ENCODE data around the gene NACC2.

The NACC2 gene

DNA sequence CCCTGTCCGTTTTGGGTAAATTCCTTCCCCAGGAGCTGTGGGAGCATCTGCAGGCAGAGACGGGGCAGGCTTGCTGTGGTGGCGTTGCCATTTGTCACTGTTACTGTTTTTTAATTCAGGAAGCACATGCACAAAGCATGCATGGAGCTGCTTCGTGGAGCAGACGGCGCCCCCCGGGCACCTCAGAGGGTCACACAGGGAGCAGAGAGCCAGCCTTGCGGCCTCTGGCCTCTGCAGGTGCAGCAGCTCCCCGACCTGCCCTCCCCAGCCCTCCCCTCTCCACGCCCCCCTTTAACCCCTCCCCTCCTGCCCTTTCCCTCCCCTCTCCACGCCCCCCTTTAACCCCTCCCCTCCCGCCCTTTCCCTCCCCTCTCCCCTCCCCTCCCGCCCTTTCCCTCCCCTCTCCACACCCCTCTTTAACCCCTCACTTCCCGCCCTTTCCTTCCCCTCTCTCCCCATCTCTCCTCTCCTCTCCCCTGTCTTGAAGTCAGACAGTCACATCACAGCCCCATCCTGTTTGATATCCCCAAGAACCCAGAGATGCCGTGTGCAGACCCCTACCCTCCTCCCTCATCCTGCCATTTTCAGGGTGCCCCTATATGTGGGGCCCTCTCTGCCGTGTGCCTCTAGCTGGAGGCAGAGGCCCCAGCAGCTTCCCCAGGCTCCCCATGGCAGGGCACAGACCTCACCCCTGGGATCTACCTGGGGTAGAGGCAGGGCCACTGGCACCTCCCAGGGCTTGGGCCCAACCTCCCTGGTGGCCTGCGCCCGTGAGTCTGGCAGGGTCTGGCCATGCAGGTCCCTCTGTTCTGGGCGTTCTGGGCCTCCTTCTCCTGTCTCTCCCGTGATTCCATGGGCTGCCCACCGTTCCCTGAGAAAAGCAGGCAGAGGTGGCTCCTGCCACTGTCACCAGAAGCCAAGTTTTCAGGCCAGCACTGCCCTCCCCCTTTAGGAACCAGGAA, 104.3 kb downstream of the NACC2 start:
- peak; percentile 22 for DNase-seq

DNA sequence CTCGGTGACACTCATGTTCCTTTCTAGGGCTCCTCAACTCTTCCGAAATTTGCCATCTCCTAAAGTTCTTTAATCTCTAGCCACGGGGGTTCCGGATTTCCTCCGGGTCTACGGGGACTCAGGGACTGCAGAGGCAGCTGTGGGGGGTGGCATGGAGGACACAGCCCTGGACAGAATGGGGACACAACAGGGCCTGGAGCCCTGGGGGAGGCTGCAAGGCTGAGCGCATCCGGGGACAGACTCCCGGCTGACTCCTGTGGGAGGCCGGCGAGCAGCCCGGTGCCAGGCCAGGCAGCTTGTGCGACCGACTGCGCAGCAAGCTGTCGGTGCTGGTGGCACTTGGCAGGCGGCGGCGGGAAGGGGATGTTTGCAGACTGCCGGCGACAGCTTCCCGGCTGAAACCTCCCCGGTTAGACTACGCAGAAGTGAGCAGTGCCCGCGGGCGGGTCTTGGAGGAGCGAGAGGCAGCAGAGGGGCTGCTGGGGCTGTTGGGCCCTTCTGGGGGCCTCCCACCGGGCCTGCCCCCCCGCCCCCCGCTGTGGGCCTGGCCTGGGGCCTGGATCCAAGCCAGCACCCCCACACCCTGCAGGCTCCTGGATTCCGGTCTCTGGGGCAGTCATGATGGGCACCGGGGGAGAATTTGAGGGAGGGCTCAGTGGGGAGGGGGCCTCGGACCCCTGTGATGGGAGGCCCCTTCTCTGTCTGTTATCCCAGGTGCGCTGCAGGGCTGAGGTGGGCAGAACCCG, 105.2 kb downstream of the NACC2 start:
- peak; percentile 23 for DNase-seq

DNA sequence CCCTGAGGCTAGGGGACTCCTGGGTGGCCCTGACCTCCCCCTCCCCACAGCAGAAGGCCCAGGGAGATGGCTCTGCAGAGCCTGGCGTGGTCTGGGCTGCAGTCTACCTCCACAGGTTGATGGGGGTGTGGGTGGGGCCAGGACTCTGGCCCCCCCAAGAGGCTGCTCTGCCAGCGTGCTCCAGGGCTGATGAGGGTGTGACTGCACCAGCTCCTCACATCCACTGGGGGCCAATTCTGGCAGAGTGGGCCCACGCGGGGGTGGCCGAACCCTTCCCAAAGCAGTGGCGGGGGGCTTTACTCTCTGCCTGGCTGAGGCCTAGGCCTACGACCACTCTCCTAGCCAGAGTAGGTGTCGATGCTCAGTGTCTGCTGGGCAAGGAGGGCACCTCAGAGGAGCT, 105.9 kb downstream of the NACC2 start:
- DNase-seq = no peak

DNA sequence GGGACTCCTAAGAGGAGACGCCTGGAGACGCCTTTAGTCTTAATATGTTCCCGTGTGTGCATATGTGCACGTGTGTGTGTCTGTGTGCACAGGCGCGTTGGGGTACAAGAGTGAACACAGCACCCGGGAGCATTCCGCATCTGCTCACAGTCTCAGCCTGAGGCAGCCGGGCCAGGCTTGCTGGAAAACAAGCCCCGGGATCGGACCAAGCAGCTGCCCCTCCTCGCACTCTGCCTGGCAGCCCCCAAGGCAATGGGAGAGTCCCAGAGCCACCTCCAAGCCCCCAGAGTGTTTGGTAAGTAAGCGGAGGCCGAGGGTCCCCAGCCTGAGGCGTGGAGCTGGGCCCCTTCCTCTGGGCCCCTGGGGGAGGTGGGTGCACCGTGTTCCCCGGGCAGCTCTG, 106.6 kb downstream of the NACC2 start:
- no peak for DNase-seq

DNA sequence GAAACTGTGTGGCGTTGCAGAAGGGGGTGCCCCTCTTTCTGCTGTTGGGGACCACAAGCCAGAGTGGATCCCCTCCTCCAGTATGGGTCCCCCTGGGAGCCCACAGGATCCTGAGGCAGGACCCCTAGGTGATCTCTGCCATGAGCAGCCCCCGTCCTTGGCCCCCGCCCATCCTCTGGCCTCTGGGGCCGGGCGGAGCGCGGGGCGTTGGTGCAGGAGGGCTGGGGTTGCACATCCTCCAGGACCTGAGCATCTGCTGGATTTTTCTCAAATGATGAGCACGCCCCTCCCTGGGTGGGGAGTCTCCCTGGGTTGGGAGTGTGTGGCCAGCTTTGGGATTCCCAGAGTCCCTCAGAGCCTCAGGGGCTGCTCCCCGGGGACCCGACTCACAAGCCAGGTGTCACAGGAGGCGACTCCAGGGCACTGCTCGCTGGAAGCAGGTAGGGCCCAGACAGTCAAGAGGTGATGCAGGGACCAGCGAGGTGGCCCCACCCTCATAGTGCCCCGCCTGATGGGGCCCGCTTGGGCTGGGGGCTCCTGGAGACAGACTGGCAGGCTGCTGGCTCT, 107.2 kb downstream of the NACC2 start:
- DNase-seq = no peak

DNA sequence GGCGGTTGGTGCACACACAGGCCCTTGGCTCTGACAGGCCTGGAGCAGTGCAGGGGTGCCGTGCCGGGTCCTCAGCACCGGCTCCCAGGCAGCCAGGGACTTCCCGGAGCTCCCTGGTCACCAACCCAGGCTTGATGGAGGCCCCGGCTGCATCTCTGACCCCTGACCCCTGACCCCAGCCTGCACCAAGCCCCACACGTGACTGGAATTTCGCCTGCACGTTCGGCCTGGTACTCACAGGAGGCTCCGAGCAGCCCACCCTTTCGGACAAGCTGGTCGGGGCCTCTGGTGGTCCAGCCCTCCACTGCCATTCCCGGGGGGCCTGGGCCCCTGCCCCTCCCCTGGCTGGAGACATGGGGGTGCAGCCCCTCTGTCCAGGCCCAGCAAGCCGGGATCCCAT, 108.5 kb downstream of the NACC2 start:
- no peak for DNase-seq

DNA sequence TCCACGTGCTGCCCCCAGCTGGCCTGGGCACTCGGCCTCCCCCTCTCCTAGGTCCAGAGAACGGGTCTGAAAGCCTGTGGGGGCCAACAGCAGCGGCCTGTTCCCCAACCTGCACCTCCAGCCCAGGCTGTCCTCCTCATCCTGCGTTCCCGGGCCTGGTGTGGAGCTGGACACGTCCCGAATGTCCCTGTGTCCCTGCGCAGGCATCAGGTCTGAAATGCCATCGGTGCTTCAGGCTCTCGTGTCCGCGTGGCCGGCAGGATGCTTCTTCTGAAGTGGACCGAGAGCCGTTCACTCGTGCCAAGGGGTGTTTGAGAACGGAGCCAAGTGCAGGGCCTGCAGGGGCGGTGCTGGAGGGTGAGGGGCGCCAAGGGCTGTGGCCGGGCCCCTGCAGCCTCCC, 109.2 kb downstream of the NACC2 start:
- no peak for DNase-seq

DNA sequence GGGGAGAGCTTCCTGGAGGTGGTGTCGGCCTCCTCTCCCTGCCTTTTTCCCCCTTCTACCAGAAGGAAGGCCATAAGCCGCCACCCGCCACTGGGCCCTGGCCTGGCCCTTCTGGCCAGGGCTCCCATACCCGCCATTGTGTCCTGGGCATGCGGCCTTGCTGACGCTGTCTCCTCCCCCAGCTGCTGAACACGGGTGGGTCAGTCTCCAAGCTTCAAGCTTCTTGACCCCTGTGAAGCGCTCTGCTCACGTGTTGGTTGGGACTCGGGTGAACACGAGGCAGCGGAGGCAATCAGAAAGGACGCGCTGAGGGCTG, 109.7 kb downstream of the NACC2 start:
- DNase-seq = no peak

DNA sequence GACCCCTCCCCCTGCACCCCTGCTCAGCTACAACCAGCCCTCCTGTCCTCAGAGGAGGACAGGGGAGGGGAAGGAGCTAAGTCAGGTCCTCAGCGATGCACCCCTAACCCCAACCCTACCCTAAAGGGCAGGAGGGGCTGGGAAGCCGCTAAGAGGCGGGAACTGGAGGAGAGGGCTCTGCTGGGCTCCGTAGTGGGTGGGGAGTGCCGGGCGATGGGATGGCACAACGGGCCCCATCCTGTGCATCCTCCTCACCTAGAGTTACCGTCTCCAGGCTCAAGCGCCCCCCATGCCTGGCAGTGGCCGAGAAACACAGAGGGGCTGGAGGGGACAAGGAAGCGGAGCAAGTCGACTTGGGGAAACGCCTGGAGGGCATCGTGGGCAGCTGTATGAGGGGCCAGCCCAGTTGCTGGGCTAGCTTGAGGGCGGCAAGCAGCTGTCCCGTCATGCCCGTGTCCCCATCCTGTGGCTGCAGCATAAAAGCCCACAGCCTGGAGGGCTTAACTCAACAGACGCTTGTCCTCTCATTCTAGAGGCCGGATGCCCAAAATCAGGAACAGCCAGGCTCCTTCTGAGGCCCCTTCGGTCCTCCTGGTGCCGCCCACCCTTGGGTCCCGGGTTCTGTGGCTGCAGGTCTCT, 110.9 kb downstream of the NACC2 start:
- no peak for DNase-seq

DNA sequence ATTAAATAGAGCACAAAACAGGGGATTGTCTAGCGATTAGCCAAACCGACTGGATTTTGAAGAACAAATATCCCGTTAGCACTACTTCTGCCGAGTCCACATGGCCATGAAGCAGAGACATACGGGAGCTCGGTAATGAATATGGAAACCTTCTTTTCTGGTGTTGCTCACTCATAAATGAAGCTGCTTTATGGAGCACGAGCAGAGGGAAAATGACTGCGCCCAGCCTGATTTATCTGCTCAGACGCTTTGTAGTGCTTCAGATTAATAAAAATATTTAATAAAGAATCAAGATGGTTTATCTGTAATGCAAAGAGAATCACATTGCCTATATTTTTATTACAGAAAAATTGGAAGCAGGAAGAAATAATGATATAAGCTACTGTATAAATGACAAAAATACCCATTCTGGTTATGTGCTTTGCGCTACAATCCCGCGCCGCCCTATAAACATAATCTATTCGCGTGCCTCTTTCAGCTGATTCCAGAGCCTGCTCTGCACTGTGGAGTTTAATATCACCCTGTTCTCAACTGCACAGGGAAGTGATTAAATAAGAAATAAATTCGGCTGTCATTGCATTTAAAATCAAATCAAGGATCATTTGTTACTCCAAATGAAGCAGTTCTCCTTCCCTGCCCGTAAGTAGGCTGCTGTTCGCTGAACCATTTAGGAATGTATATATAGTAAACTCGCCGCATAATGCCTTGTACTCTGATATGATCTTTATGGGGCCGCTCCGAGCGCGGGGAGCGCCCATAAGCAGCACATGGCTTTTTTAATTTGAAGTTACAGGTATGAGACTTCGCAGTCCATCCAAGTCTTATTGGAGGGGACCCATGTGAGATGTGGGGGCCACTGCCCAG, 111.6 kb downstream of the NACC2 start:
- no peak for DNase-seq

DNA sequence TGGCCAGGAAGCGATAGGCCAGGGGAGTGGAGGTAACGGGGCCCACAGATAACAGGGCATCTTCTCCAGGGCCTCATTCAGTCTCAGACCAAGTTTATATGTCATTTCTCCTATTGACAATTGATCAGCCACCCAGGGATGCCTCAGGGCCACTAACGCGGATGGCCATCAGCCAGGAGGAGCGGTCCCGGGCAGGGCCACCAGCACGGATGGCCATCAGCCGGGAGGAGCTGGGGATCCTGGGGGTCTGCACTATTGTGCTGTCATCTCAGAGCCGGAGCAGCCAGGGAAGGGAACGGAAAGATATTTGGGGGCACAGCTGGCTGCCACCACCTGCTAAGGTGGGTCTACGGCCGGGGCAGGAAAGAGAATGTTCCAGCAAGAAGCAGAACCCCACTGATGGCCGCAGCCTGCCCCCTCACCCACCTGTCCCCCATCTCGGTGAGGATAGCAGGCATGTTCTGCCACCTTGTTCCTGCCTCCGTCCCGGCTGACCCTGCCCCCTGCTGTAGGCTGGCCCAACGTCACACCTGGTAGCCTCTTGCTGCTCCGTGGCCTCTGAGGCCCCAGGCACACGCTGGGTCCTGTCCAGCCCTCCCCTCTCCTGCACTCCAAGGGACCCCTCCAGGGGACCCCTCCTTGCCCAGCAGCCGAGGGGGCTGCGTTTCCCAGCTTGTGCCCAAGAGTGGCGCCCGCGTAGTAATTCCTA, 112.4 kb downstream of the NACC2 start:
- DNase-seq = no peak

DNA sequence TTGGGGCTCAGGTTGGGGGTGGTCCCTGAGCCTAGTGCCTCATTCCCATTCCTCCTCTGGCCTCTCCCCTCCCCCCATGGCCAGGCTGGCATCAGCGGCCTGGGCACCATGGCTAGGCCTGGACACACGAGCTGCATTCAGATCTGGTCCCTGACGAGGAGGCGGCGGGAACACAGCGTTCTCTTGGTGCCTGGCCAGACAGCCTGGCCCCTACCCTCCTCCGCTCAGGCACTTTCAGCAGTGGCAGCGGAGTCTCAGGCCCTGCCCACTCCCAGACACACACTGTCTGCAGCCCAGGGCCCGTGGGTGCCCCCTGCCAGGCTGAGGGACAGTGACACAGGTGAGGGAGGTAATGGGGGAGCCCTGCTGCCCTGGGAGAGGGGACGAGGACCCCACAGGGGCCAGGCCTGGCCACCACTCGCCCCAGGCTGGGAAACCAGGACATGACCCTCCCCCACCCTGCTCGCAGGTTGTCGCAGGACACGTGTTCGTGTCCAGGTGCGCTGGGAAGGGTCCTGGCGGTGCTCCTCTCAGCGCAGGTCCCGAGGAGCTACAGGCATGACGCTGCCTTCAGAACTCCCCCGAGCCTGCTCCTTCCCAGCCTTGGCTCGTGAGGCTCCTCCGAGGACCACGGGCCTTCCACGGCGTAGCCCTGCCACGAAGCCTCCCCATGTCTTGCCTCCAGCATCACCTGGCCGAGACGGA, 114.0 kb downstream of the NACC2 start:
- DNase-seq = no peak

DNA sequence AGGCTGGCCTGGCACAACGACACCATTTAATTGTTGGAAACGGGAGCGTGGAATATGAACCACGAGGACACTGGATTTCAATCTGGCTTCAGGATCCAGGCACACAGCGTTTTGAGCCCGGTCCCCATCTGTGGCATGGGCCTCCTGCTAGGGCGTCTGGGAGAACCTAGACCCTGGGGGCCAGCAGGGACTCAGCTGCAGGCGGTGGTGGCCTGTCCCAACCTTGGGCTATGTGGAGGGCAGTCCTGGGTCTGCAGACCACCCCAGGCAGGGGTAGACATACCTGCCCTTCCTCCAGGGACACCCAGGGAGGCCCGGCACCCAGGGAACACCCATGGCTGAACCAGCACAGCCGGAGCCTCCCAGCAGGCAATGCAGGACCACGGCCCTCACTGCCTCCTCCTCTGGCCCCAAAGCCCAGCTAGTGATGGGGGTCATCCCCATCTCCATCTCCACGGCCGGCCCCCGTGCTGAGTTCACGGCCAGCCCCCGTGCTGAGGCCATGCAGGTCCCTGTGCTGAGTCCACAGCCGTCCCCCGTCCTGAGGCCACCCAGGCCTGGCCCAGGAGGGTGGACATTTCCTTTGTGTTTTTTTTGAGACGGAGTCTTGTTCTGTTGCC, 115.4 kb downstream of the NACC2 start:
- DNase-seq = no peak

DNA sequence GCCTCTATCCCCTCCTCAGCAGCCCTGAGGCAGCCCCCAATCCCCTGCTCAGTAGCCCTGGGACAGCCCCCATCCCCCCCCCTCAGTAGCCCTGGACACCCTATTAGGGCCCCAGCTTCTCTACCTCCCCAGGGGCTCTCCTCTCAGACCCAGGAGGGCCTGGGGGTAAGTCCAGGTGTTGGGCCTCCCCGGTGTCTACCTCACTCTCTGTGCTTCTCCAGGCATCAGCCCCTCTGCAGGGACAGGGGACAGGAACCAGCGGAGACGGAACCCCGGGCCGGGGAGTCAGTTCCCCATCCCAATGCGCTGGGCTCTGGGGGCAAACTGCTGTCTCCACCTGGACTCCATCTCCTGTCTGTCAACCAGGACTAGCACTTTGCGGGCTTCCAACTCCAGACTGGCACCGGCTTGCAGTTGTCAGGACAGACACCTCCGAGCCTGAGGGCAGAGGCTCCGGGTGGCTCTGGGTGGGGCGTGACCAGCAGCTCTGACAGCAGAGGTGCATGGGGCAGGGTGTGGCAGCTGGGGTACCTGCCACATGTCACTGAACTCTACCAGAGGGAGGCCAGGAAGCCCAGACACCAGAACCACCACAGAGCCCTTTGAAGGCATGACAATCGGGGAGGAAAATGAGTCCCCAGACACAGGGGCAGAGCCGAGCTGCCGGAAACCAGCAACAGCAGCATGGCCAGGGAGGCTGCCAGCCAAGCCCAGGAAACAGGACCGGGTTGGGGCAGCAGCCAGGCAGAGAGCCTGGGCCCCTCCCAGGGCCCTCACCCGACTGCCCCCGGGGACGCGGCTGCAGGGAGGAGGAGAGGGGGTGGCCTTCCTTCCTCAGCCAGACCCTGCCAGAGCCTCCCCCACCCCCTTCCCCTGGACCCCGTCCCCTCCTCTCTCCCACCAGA, 116.2 kb downstream of the NACC2 start:
- peak; percentile 39 for DNase-seq

DNA sequence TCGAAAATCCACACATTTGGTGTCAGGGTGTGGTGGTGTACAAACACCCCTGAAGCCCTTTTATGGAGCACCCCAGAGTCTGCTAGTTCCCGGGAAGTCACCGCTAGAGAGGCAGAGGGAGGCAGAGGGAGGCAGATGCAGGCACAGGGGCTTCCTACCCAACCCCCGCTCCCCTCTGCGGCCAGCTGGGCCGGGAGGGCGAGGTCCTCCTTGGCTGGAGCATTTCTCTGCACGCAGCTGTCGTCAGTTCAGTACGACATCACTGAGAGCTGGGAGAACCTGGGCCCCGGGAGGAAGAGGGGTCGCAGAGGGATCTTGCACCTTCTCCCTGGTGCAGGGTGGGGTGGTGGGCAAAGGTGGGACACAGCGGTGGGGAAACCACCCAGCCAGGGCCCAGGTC, 118.1 kb downstream of the NACC2 start:
- DNase-seq = no peak

DNA sequence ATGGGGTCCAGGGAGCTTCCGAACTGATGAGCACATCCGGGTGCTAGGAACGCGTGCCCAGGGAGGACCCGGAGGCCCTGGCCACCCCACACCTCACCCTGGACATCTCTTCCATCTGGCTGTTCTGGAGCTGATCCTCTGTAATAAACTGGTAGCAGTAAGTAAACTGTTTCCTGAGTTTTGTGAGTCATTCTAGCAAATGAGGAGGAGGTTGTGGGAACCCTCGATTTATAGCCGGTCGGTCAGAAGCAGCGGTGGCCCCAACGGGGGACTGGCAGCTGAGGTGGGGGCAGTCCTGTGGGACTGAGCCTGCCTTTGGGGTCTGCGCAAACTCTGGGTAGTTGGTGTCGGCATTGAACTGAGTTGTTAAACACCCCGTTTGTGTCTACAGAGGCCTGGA, 118.6 kb downstream of the NACC2 start:
- no peak for DNase-seq

DNA sequence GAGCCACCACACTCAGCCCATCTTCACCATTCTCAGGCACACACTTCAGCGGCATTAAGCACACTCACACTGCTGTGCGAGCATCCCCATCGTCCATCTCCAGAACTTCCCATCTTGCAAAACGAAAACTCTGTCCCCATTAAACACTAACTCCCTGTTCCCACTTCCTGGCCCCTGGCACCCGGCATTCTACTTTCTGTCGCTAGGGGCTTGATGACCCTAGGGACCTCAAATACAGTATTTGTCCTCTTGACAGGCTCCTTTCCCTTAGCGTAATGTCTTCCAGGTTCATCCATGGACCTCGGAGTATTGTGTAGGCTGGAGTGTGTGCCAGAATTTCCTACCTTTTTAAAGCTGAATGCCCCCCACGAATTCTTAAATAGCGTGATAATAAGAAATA, 119.3 kb downstream of the NACC2 start:
- no peak for DNase-seq

DNA sequence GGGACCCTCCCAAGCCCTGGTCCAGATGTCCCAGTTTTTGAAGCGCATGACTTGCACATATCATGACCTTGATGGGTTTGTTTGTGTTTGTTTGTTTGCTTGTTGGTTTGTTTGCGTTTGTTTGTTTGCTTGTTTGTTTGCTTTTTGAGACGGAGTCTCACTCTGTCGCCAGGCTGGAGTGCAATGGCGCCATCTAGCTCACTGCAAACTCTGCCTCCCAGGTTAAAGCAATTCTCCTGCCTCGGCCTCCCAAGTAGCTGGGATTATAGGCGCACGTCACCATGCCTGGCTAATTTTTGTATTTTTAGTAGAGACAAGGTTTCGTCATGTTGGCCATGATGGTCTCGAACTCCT, 120.9 kb downstream of the NACC2 start:
- DNase-seq = no peak

Measured in activated naive CD4-positive, alpha-beta T cell treated with Interleukin-2 at 50 U/mL for 16 hours (primary cell).